HG03354 (cell line): ENCODE data around the gene SEPTIN10.

Source experiments
- ATAC-seq: cut with Tn5 transposase; IDR thresholded peaks from one replicate; pipeline ENCODE4 v1.9.1; 2021; ENCODE audit warnings: mild to moderate bottlenecking; ENCODE audit not compliant: unreplicated experiment, poor library complexity, severe bottlenecking

The SEPTIN10 gene

GRCh38 chr2:109527846-109528705, 85.7 kb downstream of the SEPTIN10 start:
- ATAC-seq: no peak

DNA sequence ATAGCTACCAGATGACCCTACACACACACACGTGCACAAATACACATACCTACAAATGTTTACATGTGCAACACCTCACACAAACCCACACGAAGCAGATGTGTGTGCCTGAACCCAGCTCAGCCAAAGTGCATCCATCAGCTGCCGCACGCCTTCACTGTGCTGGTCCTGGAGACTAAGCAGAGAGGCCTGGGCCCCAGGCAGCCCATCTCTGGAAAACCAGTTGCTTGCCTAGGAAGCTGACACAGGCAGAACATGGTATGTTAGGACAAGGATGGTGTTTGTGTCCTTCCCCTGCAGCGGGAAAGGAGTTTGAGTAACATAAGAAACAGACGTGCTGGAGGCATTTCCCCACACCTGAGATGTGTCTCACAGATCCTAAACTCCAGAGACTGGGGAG, 86.7 kb downstream of the SEPTIN10 start:
- no peak for ATAC-seq

DNA sequence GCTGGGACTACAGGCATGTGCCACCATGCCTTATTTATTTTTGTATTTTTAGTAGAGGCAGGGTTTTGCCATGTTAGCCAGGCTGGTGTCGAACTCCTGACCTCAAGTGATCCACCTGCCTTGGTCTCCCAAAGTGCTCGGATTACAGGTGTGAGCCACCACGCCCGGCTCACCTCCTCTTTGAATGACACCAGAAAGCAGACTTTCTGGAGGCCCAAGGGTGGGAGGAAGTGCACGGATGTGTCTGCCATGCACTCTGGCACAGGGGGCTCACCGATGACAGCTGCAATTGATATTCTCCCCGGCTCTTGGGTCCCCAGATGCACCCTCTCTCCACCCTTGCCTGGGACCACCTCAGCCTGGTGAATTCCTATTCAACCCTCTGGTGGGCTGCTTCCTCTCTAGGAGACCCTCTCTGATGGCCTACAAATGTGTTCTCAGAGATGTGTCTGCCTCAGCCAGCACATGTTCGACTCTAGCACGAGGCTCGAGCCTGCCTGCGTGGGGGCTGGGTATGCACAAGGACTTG, 87.3 kb downstream of the SEPTIN10 start:
- no peak for ATAC-seq

DNA sequence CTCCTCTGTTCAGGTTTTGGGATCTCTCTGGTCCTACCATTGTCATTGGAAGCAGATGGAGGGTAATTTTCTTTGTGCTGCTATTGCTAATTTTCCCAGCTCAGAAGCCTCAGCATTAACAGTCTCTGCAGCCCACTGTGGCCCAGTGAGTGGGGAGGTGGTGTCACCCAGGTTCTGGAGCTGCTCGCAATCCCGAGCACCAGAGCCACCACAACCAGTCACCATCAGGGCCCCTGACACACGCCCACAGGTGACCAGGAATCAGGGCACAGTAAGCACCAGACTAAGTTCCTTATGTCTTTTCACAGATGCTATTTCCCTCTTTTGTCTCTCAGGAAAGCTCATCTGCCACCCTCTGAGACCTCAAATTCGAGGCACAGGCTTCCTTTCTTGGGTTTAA, 87.9 kb downstream of the SEPTIN10 start:
- ATAC-seq: no peak

DNA sequence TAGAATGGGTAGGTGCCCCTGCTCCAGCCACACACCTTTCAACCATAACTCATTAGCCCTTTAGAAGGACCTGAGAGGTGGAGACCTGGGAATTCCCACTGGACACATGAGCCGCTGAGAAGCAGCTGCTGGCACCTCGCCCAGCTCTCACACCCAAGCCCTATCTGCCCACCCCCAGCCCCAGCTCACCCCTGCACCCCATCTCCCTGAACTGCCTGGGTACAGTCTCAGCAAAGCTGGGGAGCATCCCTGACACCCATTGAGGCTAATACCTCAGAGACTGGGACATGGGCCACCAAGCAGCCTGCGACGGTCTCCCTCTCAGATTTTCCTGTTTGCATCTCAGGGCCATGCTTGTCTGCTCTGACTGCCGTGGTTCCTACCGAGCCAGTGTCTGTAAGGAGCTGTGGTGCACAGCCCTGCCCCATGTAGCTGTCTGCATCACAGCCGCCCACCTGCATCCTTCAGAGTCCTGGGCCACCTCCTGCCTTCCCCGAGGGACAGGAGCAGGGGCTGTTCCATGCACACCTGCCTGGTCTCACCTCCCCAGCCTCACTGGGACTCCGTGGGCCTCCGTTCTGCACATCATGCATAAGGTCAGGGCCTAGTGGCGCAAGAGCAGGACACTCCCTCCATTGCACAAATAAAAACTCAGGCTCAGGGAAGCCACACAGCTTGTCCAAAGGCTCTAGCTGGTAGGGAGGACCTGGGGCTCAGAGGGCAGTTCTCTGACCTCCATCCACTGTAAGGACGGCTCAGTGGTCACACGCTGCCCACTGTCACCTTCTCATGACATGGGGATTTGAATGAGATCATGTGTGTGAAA, 90.0 kb downstream of the SEPTIN10 start:
- no peak for ATAC-seq

GRCh38 chr2:109523121-109523520, 90.6 kb downstream of the SEPTIN10 start:
- ATAC-seq: no peak

DNA sequence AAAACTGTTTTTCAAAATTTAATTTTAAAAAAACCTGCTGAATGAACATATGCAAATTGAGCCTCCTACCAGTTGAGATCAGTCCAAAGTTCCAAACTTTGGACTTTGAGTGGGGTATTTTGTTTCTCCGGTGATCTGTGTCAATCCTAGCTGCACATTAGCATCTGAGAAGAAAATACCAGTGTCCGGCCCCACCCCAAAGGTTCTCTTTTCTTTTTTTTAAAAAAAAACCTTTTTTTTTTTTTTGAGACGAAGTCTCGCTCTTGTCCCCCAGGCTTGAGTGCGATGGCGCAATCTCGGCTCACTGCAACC, 91.7 kb downstream of the SEPTIN10 start:
- ATAC-seq: no peak

- no peak for ATAC-seq
Measured at GRCh38 chr2:109521233-109522062, 92.3 kb downstream of the SEPTIN10 start.

DNA sequence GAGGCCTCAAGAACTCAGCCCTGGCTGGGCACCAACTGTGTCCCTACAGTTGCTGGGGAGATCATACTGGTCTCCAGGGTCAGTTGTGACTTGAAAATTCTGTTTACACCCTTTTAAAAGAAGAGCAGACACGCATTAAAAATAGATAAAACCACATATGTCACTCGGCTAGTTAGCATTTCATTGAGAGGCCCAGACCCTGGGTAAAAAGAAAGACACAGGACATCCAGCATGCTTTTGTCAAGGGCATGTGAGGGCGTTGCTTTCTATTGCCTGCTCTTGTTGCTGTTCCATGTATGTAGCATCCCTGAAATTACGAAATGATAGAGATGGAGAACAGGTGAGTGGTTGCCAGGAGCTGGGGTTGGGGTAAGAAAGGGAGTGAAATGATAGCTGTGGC, 94.3 kb downstream of the SEPTIN10 start:
- ATAC-seq: no peak

- ATAC-seq: no peak
Measured at GRCh38 chr2:109517118-109517889, 96.5 kb downstream of the SEPTIN10 start.

- no peak for ATAC-seq
Measured at GRCh38 chr2:109516445-109517117, 97.2 kb downstream of the SEPTIN10 start.

- no peak for ATAC-seq
Measured at GRCh38 chr2:109514857-109515256, 98.9 kb downstream of the SEPTIN10 start.

GRCh38 chr2:109513749-109514588, 99.8 kb downstream of the SEPTIN10 start:
- peak; percentile 69 for ATAC-seq

DNA sequence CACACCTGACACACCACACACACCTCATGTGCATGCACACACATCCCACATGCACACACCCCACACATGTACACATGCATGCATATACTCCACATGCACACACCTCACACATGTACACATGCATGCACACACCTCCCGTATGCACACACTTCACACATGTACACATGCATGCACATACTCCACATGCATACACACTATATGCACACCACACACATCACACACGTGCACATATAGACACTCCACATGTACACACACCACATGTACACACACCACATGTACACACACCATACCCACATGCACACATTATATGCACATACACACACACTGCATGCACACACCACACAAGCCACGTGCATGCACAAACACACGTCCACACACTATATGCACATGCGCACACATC, 100.5 kb downstream of the SEPTIN10 start:
- no peak for ATAC-seq

GRCh38 chr2:109512076-109512475, 101.7 kb downstream of the SEPTIN10 start:
- ATAC-seq: no peak

- no peak for ATAC-seq
Measured at GRCh38 chr2:109511168-109511567, 102.6 kb downstream of the SEPTIN10 start.

- no peak for ATAC-seq
Measured at GRCh38 chr2:109510136-109511028, 103.4 kb downstream of the SEPTIN10 start.
